Adrenal gland (tissue), 5 donors: Measurements from ENCODE around the gene ALX3.

Source experiments
- POLR2A ChIP-seq, 2 donors: fragments of 450-650 bp; IDR thresholded peaks; one replicate each; pipeline ENCODE4 v1.6.1; 2017; ENCODE audit warnings: antibody characterized with exemption in 2 of 2, mild to moderate bottlenecking in 2 of 2, moderate library complexity in 1 of 2
- TF ChIP-seq, protein P1 (sequence below), 6 experiments: fragments of 450-650 bp in 4 of 6; fragments of 200-600 bp in 2 of 6; sonication (generic) in 1 of 6; IDR thresholded peaks; 1 replicate in 5 of 6; 2 replicates in 1 of 6; pipeline versions ENCODE4 v1.5.1 to v1.8.0; 2016 to 2021; ENCODE audit warnings: antibody characterized with exemption in 6 of 6, mild to moderate bottlenecking in 2 of 6, moderate library complexity in 1 of 6
- donor health status: DM: no; HTN: no; CAD: no.

DNA sequence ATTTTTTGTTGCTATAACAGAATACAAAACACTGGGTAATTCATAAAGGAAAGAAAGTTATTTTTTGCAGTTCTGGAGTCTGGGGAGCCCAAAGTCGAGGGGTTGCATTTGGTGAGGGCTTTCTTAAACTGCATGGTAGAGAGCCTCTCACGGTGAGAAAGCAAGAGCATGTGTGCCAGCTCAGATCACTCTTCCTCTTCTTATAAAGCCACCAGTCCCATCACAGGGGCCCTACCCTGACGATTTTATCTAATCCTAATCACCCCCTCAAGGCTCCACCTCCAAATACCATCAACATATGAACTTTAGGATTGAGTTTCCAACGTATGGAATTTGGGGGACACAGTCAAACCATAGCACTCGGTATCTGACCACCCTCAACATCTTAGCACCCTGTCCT lies 37.1 kb downstream of the ALX3 start:
- no peak for TF ChIP-seq POLR2A (IDR thresholded peaks at IDR 0.05)
- TF ChIP-seq, protein P1, sequence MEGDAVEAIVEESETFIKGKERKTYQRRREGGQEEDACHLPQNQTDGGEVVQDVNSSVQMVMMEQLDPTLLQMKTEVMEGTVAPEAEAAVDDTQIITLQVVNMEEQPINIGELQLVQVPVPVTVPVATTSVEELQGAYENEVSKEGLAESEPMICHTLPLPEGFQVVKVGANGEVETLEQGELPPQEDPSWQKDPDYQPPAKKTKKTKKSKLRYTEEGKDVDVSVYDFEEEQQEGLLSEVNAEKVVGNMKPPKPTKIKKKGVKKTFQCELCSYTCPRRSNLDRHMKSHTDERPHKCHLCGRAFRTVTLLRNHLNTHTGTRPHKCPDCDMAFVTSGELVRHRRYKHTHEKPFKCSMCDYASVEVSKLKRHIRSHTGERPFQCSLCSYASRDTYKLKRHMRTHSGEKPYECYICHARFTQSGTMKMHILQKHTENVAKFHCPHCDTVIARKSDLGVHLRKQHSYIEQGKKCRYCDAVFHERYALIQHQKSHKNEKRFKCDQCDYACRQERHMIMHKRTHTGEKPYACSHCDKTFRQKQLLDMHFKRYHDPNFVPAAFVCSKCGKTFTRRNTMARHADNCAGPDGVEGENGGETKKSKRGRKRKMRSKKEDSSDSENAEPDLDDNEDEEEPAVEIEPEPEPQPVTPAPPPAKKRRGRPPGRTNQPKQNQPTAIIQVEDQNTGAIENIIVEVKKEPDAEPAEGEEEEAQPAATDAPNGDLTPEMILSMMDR (IDR thresholded peaks at IDR 0.05): no peak
